GM12892 (cell line): ENCODE results near the gene RRAS. TPM values are rescaled to one million over a fixed set of nuclear protein-coding genes. Genes with fewer than 3 reads are reported as not detected.

Experiments used
- DNase-seq: peaks from one replicate; pipeline ENCODE4 v3.0.0; 2011; ENCODE audit not compliant: insufficient read length
- FAIRE-seq: peaks from 2 replicates; lab custom pipeline; 2011; peaks lifted over from hg19 to GRCh38; lab: Jason Lieb, UNC
- POLR2A ChIP-seq: IDR thresholded peaks from 2 replicates; pipeline ENCODE4 v1.6.1; 2011; ENCODE audit warnings: low read depth, low read length, control low read depth
- POLR2AphosphoS5 ChIP-seq: IDR thresholded peaks from 2 replicates; pipeline ENCODE4 v1.6.1; 2011; ENCODE audit warnings: low read depth, low read length, control low read depth
- TAF1 ChIP-seq: IDR thresholded peaks from 2 replicates; pipeline ENCODE4 v1.6.1; 2011; ENCODE audit warnings: low read depth, mild to moderate bottlenecking, control low read depth, low read length, borderline replicate concordance
- polyA plus RNA-seq: library from polyadenylated mRNA; unstranded; fragments of >200 nt; gene quantifications from one replicate; pipeline ENCODE4 v1.2.1, GENCODE V29; 2012; ENCODE audit warnings: missing spikeins, inconsistent platforms; ENCODE audit not compliant: missing spikeins

RRAS gene
- polyA plus RNA-seq: 4.0 TPM

GRCh38 chr19:49640113-49640898 is at the start of gene RRAS:
RRAS (minus strand) TSS chr19:49640143; CDS start chr19:49640098, 45 bp downstream.
- DNase-seq (peak; percentile 96), FAIRE-seq (peak; percentile 99)
- TF ChIP-seq POLR2A (peak; percentile 86), TAF1 (peak; percentile 64; the same call in 1 of the 2 replicates), POLR2AphosphoS5 (peak; percentile 84)

DNA sequence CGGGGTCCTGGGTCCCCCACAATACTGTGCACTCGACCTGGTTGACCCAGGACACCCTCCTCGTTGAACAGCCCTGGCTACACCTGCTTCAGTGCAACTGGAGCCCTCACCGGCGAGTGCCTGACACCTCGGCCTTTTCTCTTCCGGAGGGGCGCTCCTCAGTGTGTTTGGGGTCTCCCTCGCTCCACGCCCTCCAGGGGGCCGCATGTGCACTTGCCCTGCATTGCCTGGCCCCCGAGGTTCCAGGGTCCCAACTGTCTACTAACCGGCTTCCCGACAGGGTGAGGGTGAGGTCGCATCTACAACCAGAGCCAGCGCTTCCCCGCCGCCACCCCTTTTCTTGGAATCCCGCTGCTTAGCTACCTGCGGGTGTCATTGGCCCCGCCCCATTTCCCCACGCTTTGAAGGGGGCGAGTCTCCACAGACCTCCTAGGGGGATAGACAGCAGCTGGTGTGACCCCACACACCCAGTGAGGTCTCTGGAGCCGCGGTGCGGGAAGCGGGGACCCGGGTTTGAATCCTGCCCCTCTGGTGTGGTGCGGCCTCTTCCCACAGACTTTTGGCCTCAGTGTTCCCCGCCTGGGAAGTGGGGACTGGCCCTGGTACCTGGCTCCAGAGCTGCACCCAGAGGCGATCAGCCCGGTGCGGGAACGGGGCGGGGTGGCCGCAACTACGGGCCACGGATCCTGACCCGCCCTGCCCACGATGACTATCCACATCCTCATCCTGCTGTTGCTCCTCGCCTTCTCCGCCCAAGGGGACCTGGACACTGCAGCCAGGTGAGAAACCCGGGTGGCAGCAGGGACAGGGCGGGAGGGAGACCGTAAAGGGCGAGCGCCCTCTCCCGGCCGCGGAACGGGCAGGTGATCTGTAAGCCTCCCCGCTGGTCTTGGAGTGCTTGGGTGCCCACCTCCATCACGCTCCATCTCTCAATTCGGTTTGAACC is 49.5 kb upstream of the RRAS start, which contains the start of gene ADM5:
Gene ADM5, plus strand, starts transcription at position 462 of the 946 bp plus-strand sequence. Its CDS starts 244 bp downstream, at position 706.
- DNase-seq (peak; percentile 49), FAIRE-seq (no peak)
- TF ChIP-seq POLR2AphosphoS5 (no peak), POLR2A (peak; percentile 28; the same call in 1 of the 2 replicates)

- TF ChIP-seq POLR2A (0 out of 2 replicates have a peak, but pooled peaks have one; percentile 26), POLR2AphosphoS5 (peak; percentile 67; the same call in 1 of the 2 replicates), TAF1 (no peak)
- no peak for FAIRE-seq
- no peak for DNase-seq
Measured at GRCh38 chr19:49688531-49689132, 48.7 kb upstream of the RRAS start.

- TF ChIP-seq POLR2A: no peak
- TF ChIP-seq POLR2AphosphoS5: no peak; the same call in 1 of the 2 replicates
- TF ChIP-seq TAF1: no peak
- FAIRE-seq: no peak
- DNase-seq: no peak
Measured at GRCh38 chr19:49687566-49688316, 47.8 kb upstream of the RRAS start.

DNA sequence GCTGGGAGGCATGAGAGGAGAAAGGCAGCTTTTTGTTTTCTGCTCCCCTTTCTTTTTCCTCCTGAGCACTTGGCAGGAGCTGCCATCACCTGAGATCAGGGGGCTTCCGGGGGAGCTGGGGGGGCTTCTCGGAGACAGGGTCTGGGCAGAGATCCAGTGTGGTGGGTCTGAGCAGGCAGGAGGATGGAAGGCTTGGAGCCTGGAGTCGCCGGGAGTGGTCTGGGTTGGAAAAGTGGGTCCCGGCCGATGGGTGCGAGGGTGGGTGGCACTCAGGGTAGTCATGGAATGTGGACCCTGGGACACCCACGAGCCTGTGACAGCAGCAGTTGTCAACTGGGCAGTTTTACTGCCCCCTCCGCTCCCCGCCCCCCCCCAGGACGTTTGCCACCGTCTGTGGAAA is 47.2 kb upstream of the RRAS start:
- no peak for FAIRE-seq
- no peak; the same call in 1 of the 2 replicates for TF ChIP-seq POLR2AphosphoS5
- no peak for TF ChIP-seq TAF1
- TF ChIP-seq POLR2A: no peak
- DNase-seq: no peak

GRCh38 chr19:49686503-49687088 is 46.7 kb upstream of the RRAS start:
- FAIRE-seq (no peak), DNase-seq (no peak)
- TF ChIP-seq TAF1 (no peak), POLR2AphosphoS5 (no peak), POLR2A (no peak)

GRCh38 chr19:49685845-49686332 is 45.9 kb upstream of the RRAS start:
- no peak for DNase-seq
- TF ChIP-seq TAF1: no peak
- peak; percentile 77; the same call in 1 of the 2 replicates for TF ChIP-seq POLR2AphosphoS5
- peak; percentile 66 for TF ChIP-seq POLR2A
- FAIRE-seq: no peak

DNA sequence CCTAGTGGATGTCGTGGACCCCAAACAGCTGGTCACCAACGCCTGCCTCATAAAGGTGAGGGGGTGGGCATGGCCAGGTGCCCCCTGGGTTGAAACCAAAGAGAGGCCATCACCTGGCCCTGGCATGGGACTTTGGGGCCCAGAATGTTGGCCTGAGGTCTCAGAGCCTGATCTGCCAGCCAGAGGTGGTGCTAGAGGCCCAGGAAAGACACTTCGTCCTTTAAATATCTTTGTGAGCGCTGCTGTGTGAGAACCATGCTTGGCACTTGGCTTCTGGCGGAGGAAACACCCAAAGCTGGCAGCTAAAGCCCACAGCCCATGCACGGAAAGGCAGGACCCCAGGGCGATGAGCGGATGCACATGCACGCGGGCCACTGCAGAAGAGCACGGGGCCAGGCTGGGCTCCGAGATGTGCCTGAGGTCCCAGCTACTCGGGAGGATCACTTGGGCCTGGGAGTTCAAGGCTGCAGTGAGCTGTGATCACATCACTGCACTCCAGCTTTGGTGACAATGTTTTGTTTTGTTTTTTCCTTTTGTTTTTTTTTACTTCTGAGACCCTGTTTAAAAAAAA is 45.1 kb upstream of the RRAS start:
- no peak for DNase-seq
- TF ChIP-seq POLR2A (no peak), TAF1 (no peak), POLR2AphosphoS5 (no peak)
- no peak for FAIRE-seq

DNA sequence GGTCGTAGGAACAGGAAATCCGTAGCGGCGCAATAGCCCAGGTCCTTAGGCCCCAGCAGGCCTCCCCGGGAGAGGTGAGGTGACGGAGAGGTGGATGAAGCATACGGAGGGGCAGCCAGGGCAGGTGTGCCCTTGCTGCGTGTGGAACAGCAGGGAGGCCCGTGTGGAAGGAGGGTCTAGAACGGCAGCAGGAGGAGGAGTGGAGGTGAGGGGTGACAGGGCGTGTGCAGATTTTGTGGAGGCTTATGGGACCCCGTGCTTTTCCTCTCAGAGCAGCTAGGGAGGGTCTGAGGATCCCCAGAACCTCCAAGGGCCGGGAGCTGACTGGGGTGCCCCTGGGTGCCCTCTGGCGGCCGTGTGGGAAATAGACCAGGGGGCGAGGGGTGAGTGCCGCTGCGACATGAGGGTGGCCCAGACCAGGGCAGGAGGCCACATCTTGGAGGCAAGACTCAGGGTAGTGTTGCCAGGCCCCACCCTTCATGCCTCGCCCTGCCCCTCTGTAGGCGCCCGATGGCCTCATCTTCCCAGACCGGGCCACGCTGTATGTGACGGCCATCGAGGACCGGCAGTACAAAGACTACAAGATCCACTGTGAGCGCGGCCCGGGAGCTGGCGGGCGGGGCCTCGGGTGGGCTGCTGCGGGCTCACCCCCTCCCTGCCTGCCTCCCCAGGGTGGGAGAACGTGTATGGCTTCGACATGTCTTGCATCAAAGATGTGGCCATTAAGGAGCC is 44.5 kb upstream of the RRAS start:
- FAIRE-seq (no peak), DNase-seq (peak; percentile 64)
- TF ChIP-seq POLR2A (peak; percentile 69; the same call in 1 of the 2 replicates), TAF1 (no peak), POLR2AphosphoS5 (peak; percentile 87)
